MM.1S (cell line): ENCODE measurements around the gene SORL1.

Experiments used
- DNase-seq: peaks from one replicate; pipeline ENCODE4 v3.0.0-alpha.2; 2015
- H2AFZ ChIP-seq: fragments of 300-600 bp; sonication (generic); 2 replicates; pipeline ENCODE4 v1.6.0; 2016; ENCODE audit warnings: antibody characterized with exemption, low read length
- H3F3A ChIP-seq: fragments of 300-600 bp; sonication (generic); 2 replicates; pipeline ENCODE4 v1.6.1; 2016; ENCODE audit warnings: mild to moderate bottlenecking, antibody characterized with exemption, low read length, moderate library complexity, mixed read lengths; ENCODE audit not compliant: insufficient read depth
- H3K27ac ChIP-seq: fragments of 300-600 bp; sonication (generic); 2 replicates; pipeline ENCODE4 v1.5.1; 2016; ENCODE audit warnings: mild to moderate bottlenecking, low read length
- H3K27me3 ChIP-seq: fragments of 300-600 bp; sonication (generic); replicated peaks from 2 replicates; pipeline ENCODE4 v1.6.0; 2016; ENCODE audit warnings: low read length; ENCODE audit not compliant: insufficient read depth
- H3K36me3 ChIP-seq: fragments of 300-600 bp; sonication (generic); replicated peaks from 2 replicates; pipeline ENCODE4 v1.6.1; 2016; ENCODE audit warnings: mild to moderate bottlenecking, low read length, mixed read lengths; ENCODE audit not compliant: insufficient read depth
- H3K4me1 ChIP-seq: fragments of 300-600 bp; sonication (generic); 2 replicates; pipeline ENCODE4 v1.6.1; 2016; ENCODE audit warnings: low read length, mixed read lengths
- H3K4me2 ChIP-seq: fragments of 300-600 bp; sonication (generic); 2 replicates; pipeline ENCODE4 v1.6.0; 2016; ENCODE audit warnings: low read depth, low read length
- H3K4me3 ChIP-seq: fragments of 300-600 bp; sonication (generic); 2 replicates; pipeline ENCODE4 v1.5.1; 2016; ENCODE audit warnings: low read length, mixed read lengths
- H3K79me2 ChIP-seq: fragments of 300-600 bp; sonication (generic); 2 replicates; pipeline ENCODE4 v1.6.1; 2016; ENCODE audit warnings: mixed run types, low read length, mixed read lengths
- H3K9ac ChIP-seq: fragments of 300-600 bp; sonication (generic); 2 replicates; pipeline ENCODE4 v1.6.1; 2016; ENCODE audit warnings: low read length, mixed read lengths
- H3K9me2 ChIP-seq: fragments of 300-600 bp; sonication (generic); replicated peaks from 2 replicates; pipeline ENCODE4 v1.6.1; 2016; ENCODE audit warnings: mild to moderate bottlenecking, low read length, mixed read lengths; ENCODE audit not compliant: insufficient read depth
- H3K9me3 ChIP-seq: fragments of 300-600 bp; sonication (generic); replicated peaks from 2 replicates; pipeline ENCODE4 v1.6.1; 2016; ENCODE audit warnings: mild to moderate bottlenecking, low read length, mixed read lengths; ENCODE audit not compliant: insufficient read depth
- H4K20me1 ChIP-seq: fragments of 300-600 bp; sonication (generic); 2 replicates; pipeline ENCODE4 v1.6.1; 2016; ENCODE audit warnings: mild to moderate bottlenecking, low read length, moderate library complexity, mixed read lengths; ENCODE audit not compliant: insufficient read depth
- EZH2 ChIP-seq: fragments of 300-600 bp; sonication (generic); optimal IDR thresholded peaks from 2 replicates; pipeline ENCODE3; 2017; ENCODE audit warnings: low read depth, mild to moderate bottlenecking, antibody characterized with exemption, low read length, mixed read lengths
- EZH2phosphoT487 ChIP-seq: fragments of 300-600 bp; sonication (generic); IDR thresholded peaks from 2 replicates; pipeline ENCODE4 v1.6.1; 2018; ENCODE audit warnings: antibody characterized with exemption, low read length
- TF ChIP-seq, protein P1 (sequence below): fragments of 300-600 bp; sonication (generic); IDR thresholded peaks from 2 replicates; pipeline ENCODE4 v1.5.1; 2016; ENCODE audit warnings: antibody characterized with exemption, low read length, mixed read lengths

Gene SORL1

DNA sequence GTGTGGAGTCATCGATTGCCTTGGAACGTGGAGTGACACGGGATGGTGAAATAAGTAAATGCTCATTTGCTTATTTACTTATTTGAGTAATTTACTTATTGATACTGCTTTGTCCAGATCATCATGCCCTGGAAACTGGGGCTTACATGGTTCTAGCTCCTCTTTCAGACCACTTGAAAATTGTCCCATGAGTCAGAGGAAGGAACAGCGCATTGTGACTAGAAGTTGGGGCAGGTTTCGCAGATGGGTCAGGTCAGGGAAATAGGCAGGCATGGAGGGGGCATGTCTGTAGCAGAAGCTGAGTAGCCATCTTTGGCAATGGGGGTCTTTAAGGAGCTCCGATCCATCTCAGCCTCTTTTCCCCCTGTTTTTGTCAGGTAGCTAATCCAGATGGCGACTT, 104.8 kb downstream of the SORL1 start:
- no peak for DNase-seq
- Histone ChIP-seq H3K79me2 (no peaks in the 10 kb centered on the region), H3K27me3 (no peaks in the 10 kb centered on the region), H3K4me1 (no peaks in the 10 kb centered on the region), H3K4me3 (no peak overlapping the region), H3K9me3 (no peaks in the 10 kb centered on the region), H2AFZ (no peak overlapping the region), H3K36me3 (no peaks in the 10 kb centered on the region), H3K4me2 (no peak overlapping the region), H3K9me2 (no peaks in the 10 kb centered on the region), H3K27ac (no peak overlapping the region), H4K20me1 (no peaks in the 10 kb centered on the region), H3K9ac (no peak overlapping the region), H3F3A (no peaks in the 10 kb centered on the region)
- TF ChIP-seq, protein P1, sequence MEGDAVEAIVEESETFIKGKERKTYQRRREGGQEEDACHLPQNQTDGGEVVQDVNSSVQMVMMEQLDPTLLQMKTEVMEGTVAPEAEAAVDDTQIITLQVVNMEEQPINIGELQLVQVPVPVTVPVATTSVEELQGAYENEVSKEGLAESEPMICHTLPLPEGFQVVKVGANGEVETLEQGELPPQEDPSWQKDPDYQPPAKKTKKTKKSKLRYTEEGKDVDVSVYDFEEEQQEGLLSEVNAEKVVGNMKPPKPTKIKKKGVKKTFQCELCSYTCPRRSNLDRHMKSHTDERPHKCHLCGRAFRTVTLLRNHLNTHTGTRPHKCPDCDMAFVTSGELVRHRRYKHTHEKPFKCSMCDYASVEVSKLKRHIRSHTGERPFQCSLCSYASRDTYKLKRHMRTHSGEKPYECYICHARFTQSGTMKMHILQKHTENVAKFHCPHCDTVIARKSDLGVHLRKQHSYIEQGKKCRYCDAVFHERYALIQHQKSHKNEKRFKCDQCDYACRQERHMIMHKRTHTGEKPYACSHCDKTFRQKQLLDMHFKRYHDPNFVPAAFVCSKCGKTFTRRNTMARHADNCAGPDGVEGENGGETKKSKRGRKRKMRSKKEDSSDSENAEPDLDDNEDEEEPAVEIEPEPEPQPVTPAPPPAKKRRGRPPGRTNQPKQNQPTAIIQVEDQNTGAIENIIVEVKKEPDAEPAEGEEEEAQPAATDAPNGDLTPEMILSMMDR = no peak
- TF ChIP-seq EZH2phosphoT487 = no peak
- TF ChIP-seq EZH2 = no peak

DNA sequence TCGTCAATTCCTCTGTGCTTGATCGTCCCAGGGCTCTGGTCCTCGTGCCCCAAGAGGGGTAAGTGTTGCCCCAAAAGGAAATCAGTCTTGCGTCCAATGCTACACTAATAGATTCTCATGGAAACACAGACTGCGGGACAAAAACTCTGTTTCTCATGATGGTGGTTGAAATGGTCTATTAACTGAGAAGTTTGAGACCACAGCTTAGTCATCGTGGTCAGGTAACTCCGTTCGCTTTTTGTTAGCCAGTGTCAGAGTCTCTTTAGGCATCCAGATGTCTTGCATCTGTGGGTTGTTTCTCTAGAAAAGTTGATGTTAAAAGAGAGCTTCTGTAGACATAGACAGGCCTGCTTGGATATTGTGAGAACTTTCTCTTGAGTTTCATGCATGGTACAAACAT, 105.2 kb downstream of the SORL1 start:
- no peak overlapping the region for H2AFZ ChIP-seq

DNA sequence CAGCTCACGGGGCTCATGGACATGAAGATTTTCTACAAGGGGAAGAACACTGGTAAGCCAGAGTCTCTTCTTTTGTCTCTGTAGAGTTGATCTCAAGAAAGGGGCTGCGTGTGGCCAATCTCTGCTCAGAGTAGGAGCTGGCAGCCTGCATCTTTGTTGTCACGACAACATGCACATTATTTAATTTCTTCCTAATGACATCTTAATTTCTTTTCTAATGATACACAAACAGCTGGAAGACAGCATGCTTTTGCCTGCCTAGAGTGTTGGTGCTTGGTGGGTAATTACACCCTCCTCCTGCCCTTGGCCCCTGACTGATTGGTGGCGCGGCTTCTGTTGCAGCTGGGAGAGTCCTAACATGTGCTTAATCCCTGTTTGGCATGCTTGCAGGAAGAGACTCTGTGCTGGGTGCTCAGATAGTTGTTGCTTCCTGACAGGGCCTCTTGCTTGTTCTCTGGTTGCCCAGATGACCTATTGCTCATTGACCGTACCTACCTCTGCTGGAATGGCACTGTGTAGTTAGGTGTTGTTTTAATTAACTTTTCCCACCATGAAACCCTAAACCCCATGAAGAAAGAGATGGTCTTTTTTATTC, 107.6 kb downstream of the SORL1 start:
- Histone ChIP-seq H3K4me2 (no peak overlapping the region), H3F3A (no peaks in the 10 kb centered on the region), H3K36me3 (no peaks in the 10 kb centered on the region), H3K79me2 (no peaks in the 10 kb centered on the region), H3K9ac (no peak overlapping the region), H3K27ac (no peak overlapping the region), H3K9me2 (no peaks in the 10 kb centered on the region), H3K27me3 (no peaks in the 10 kb centered on the region), H4K20me1 (no peaks in the 10 kb centered on the region), H2AFZ (no peak overlapping the region), H3K4me3 (no peak overlapping the region), H3K9me3 (no peaks in the 10 kb centered on the region), H3K4me1 (no peaks in the 10 kb centered on the region)
- no peak for DNase-seq
- no peak for TF ChIP-seq EZH2phosphoT487
- TF ChIP-seq, protein P1 = no peak
- TF ChIP-seq EZH2 = no peak

More for the DNA sequence above, 105.2 kb downstream of the SORL1 start:
- Histone ChIP-seq H3K4me2 (no peak overlapping the region), H3K9me2 (no peaks in the 10 kb centered on the region), H3K27me3 (no peaks in the 10 kb centered on the region), H3K79me2 (no peaks in the 10 kb centered on the region), H3K9ac (no peak overlapping the region), H4K20me1 (no peaks in the 10 kb centered on the region), H3K27ac (no peak overlapping the region), H3F3A (no peaks in the 10 kb centered on the region), H3K4me1 (no peaks in the 10 kb centered on the region), H3K4me3 (no peak overlapping the region), H3K9me3 (no peaks in the 10 kb centered on the region), H3K36me3 (no peaks in the 10 kb centered on the region)
- DNase-seq = no peak
- no peak for TF ChIP-seq EZH2phosphoT487
- TF ChIP-seq, protein P1 = no peak
- TF ChIP-seq EZH2 = no peak
